ENCODE data around the gene TMEM178B.

Gene TMEM178B

GRCh38 chr7:141312395-141312794 lies 238.5 kb downstream of the TMEM178B start (continued):
- TF ChIP-seq HIC1 (tag by site-specific recombination; IDR thresholded peaks at IDR 0.05) (no peak), ZNF629 (tag by site-specific recombination; IDR thresholded peaks at IDR 0.05) (no peak), ZNF335 (tag by site-specific recombination; conservative IDR thresholded peaks at IDR 0.05) (no peak)

- no peaks in the 10 kb centered on the region for H3K9me3 ChIP-seq (ENCODE audit: control insufficient read depth, insufficient read depth, low read depth, low read length)
- TF ChIP-seq ATF2 (tag by site-specific recombination; IDR thresholded peaks at IDR 0.05; ENCODE audit: low read depth), result no peak
- no peak for TF ChIP-seq ZNF16 (tag by site-specific recombination; IDR thresholded peaks at IDR 0.05; ENCODE audit: low read depth)
- no peak for TF ChIP-seq ZBTB20 (tag by site-specific recombination; IDR thresholded peaks at IDR 0.05)
- TF ChIP-seq KLF1 (tag by site-specific recombination; IDR thresholded peaks at IDR 0.05), result no peak
- no peak for TF ChIP-seq ZNF394 (tag by site-specific recombination; IDR thresholded peaks at IDR 0.05; ENCODE audit: borderline replicate concordance)
- TF ChIP-seq ZNF239 (tag by site-specific recombination; IDR thresholded peaks at IDR 0.05), result no peak
- no peak for TF ChIP-seq ZXDB (tag by site-specific recombination; IDR thresholded peaks at IDR 0.05)
- no peak for TF ChIP-seq TCF7L2 (IDR thresholded peaks at IDR 0.05; ENCODE audit: borderline replicate concordance, low read depth, low read length)
- no peak for TF ChIP-seq ZNF561 (tag by site-specific recombination; IDR thresholded peaks at IDR 0.05; ENCODE audit: borderline replicate concordance)
- TF ChIP-seq ZNF274 (IDR thresholded peaks at IDR 0.05; ENCODE audit: low read length), result no peak
- TF ChIP-seq ZNF274 (tag by site-specific recombination; IDR thresholded peaks at IDR 0.05; ENCODE audit: borderline replicate concordance), result no peak
- no peak for TF ChIP-seq ZNF37A (tag by site-specific recombination; IDR thresholded peaks at IDR 0.05)
- TF ChIP-seq KLF7 (tag by site-specific recombination; IDR thresholded peaks at IDR 0.05; ENCODE audit: borderline replicate concordance), result no peak
- TF ChIP-seq ZNF664 (tag by site-specific recombination; IDR thresholded peaks at IDR 0.05), result no peak
- no peak for TF ChIP-seq ZNF792 (tag by site-specific recombination; IDR thresholded peaks at IDR 0.05)
- no peak for TF ChIP-seq ZNF362 (tag by site-specific recombination; IDR thresholded peaks at IDR 0.05)
- TF ChIP-seq, protein P1, sequence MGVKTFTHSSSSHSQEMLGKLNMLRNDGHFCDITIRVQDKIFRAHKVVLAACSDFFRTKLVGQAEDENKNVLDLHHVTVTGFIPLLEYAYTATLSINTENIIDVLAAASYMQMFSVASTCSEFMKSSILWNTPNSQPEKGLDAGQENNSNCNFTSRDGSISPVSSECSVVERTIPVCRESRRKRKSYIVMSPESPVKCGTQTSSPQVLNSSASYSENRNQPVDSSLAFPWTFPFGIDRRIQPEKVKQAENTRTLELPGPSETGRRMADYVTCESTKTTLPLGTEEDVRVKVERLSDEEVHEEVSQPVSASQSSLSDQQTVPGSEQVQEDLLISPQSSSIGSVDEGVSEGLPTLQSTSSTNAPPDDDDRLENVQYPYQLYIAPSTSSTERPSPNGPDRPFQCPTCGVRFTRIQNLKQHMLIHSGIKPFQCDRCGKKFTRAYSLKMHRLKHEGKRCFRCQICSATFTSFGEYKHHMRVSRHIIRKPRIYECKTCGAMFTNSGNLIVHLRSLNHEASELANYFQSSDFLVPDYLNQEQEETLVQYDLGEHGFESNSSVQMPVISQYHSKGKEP (tag by site-specific recombination; IDR thresholded peaks at IDR 0.05), result no peak
- TF ChIP-seq ZNF404 (tag by site-specific recombination; IDR thresholded peaks at IDR 0.05), result no peak
- H3K4me3 ChIP-seq (ENCODE audit: low read depth, low read length), result no peak overlapping the region
- H3K36me3 ChIP-seq (ENCODE audit: control insufficient read depth in 2 of 2, insufficient read depth in 1 of 2, low read length in 2 of 2), result no peaks in the 10 kb centered on the region
- H3K4me1 ChIP-seq (ENCODE audit: control insufficient read depth, insufficient read depth, low read length), result no peaks in the 10 kb centered on the region
- CTCF ChIA-PET, result no interaction called here
- no peak overlapping the region for H3K27ac ChIP-seq (ENCODE audit: extremely low read depth, low read depth, low read length)
- POLR2A ChIA-PET, result no interaction called here
Observed at GRCh38 chr7:141312828-141313521, 239.1 kb downstream of the TMEM178B start.
